ENCODE data around the gene KLHL2.
A peak's percentile ranks its signal among the peaks of the same experiment; 100 is the strongest.

The KLHL2 gene

GRCh38 chr4:165203541-165204461, 3.6 kb upstream of the KLHL2 start:
- DNase-seq (ENCODE audit: low read depth in 2 of 2) = no peak
- no peak for TF ChIP-seq CTCF (IDR thresholded peaks at IDR 0.05; ENCODE audit: low read depth, low read length)
- H3K4me3 ChIP-seq (replicated peaks in 1 of 2; ENCODE audit: low read depth in 2 of 2, low read length in 2 of 2) = no peak overlapping the region

DNA sequence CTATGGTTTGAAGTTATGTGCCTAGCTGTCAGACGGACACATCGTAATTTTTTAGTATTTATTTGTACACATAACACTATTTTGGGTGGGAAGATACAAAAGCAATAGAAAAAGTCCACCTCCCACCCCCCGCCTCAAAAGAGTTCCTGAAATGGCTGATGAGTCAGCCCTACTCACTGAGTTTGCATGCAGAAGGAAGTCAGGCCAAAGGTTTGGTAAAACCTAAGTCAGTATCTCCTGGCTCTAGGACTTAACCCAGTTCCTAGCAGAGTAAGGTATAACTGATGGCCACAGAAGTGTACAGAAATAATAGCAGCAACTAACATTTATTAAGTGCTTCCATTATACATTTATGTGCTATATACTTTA, 2.9 kb upstream of the KLHL2 start:
- H3K4me3 ChIP-seq (replicated peaks in 1 of 2; ENCODE audit: low read depth in 2 of 2, low read length in 2 of 2) = no peak overlapping the region
- peak in 1 of 2 donors; percentile 46 for DNase-seq (ENCODE audit: low read depth in 2 of 2)
- TF ChIP-seq CTCF (IDR thresholded peaks at IDR 0.05; ENCODE audit: low read depth, low read length) = no peak

- peak in 1 of 2 donors; percentile 27 for DNase-seq (ENCODE audit: low read depth in 2 of 2)
- TF ChIP-seq CTCF (IDR thresholded peaks at IDR 0.05; ENCODE audit: low read depth, low read length) = no peak
- H3K4me3 ChIP-seq (replicated peaks in 1 of 2; ENCODE audit: low read depth in 2 of 2, low read length in 2 of 2) = peak overlapping the region; percentile 50 to 80
Measured at GRCh38 chr4:165207016-165207430, 338 bp upstream of the KLHL2 start.

DNA sequence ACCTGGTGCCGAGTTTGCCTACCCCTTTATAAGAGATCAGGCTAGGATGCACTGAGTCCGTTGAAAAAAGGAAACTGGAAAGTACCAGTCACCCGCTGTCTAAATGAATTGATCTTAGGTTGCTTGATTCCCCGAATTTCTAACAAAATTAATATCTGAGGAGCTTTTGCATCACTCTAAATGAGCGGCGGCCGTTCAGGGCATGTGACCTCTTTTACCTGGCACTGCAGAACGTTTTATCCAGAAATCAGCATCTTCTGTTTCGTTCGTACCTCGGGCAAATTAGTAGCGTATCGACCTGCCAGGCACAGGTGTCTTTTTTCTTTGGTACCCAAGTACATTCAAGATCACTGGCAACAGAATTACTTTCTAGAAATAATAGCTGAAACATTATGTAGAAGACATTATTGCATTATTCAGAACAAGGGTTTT, 876 bp downstream of the KLHL2 start:
- DNase-seq (ENCODE audit: low read depth in 2 of 2) = peak in 1 of 2 donors; percentile 25
- peak overlapping the region; percentile 80 to 89 for H3K4me3 ChIP-seq (replicated peaks in 1 of 2; ENCODE audit: low read depth in 2 of 2, low read length in 2 of 2)
- TF ChIP-seq CTCF (IDR thresholded peaks at IDR 0.05; ENCODE audit: low read depth, low read length) = no peak

DNA sequence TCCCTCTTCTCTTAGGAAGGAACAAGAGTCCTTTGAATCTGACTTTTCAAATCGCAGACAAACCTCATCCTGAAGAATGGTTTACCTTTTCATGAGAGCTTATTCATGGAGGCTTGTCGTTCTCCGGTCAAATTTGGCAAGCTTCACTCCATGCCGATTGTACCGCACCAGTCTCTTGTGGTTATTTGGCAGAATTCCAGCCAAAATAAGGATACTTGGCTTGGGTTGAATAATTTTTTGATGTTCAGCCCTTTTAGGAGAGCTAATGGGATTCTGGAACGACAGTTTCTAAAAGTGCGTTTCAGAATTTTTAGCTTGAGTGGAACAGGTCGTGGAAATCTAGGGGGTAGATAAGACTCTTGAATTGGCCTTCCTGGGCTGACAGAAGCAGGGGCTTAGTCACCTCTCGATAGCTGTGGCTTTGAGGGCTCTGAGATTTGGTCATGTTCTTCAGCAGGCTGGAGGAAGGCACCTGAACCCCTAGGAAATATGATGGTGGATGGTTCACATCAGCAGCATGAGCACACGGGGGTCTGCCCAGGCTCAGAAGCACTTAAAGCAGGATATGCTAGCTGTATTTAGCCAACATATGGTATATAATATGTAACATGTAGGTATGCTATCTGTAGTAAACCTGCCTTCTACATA, 1.5 kb downstream of the KLHL2 start:
- TF ChIP-seq CTCF (IDR thresholded peaks at IDR 0.05; ENCODE audit: low read depth, low read length) = no peak
- peak overlapping the region in 1 of 2 donors; percentile 80 for H3K4me3 ChIP-seq (replicated peaks in 1 of 2; ENCODE audit: low read depth in 2 of 2, low read length in 2 of 2)
- peak in 1 of 2 donors; percentile 36 for DNase-seq (ENCODE audit: low read depth in 2 of 2)

DNA sequence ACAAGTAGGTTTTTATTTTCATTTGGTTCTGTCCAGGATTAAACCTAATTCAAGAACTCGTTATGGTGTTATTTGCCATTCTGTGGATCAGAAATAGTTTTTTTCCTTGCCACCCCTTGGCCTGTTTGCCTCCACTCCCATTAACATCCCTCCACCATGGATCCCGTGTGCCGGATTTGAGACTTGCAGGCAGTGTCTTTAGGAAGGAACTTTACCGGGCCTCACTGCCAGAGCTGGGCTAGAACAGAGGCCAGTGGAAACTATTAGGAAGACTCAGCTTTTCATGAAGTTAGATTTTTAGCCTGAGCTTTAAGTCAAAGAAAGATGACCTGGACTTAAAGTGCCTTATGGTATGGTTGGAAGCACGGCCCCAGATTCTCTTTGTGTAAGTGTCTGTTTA, 2.4 kb downstream of the KLHL2 start:
- no peak for TF ChIP-seq CTCF (IDR thresholded peaks at IDR 0.05; ENCODE audit: low read depth, low read length)

More for the DNA sequence above, 2.4 kb downstream of the KLHL2 start:
- no peak for DNase-seq (ENCODE audit: low read depth in 2 of 2)
- H3K4me3 ChIP-seq (replicated peaks in 1 of 2; ENCODE audit: low read depth in 2 of 2, low read length in 2 of 2) = no peak overlapping the region
